Activated CD8-positive, alpha-beta memory T cell treated with anti-CD3 and anti-CD28 coated beads for 4 hours (primary cell): ENCODE measurements around the gene CCNA2.

Experiments
- DNase-seq, 2 donors: peaks; one replicate each; pipeline ENCODE4 v3.0.0-alpha.2; 2020; ENCODE audit warnings: low read depth in 2 of 2

Gene CCNA2

DNA sequence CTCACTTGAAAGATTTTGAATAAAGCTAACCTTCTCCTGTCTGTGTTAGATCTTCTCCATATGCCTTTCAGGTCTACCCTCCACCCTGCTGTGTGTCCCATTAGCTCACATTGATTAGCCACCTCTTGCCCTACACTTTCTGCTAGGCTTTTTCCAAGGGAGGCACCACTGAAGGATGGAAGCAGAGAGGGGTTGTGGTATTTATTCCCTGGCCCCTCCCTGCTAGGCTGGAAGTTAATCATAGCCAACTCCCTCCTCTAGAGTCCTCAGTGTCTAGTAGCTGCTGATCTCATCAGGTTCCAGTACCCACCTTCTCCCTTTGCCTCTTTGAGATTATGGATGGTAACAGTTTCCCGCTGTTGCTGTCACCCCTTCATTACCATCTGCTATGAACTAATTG, 49.8 kb downstream of the CCNA2 start:
- DNase-seq: no peak

DNA sequence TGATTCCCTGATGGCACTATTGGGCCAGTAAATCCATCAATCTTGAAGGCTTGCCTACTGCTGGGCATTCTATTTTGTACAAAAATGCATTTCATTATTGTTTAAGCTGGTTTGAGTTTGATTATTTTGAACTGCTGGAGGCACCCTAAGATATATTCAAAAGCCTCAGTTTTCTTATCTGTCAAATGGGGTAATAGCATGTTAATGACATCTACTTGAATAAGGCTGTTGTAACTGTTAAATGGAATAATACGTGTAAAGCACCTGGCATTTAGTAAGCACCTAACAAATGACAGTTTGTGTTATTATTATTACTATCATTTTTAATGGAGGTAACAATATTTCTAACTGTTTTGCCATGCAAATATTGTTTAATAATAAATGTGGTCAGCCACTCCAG, 51.8 kb downstream of the CCNA2 start:
- no peak for DNase-seq

DNA sequence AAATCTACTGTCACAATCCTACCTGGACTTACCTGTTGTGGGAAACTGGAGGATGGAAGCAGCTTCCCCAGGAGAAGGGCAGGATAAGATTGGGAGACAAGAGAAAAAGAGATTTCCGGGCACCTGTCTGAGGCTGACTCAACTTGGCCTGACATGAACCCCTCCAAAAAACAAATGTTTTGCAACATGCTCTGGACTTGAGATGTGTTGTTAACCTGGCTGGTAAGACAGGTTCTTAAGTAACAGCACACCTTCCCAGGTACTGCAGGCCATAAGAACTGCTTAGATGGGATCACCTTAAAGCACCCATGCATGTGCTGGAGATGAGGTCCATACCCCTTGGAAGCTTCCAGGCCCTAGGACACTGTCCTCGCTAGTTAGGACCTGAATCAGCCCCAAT, 54.3 kb downstream of the CCNA2 start:
- DNase-seq: no peak

DNA sequence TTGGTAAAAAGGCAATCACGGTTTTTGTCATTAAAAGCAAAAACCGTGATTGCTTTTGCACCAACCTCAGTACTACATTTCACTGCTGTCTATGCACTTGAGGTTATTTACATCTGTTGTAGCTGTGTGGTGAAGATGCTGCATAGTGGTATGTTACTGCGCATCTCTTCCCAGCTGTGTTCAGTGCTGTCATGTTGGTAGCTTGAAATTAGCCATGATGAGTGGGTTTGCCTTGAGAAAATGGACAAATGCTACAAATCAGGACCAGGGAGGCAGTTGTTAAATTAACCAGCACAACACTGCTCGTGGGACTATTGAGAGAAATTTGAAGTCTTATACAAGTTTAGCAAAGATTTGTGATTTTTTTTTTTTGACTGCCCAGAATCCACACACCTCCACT, 56.5 kb downstream of the CCNA2 start:
- no peak for DNase-seq
